Measurements from ENCODE around the gene CSTPP1. TPM values are rescaled to one million over a fixed set of nuclear protein-coding genes. Genes with fewer than 3 reads are reported as not detected.

The CSTPP1 gene
- total RNA-seq, 3 donors from 2014 or later (not counting 1 experiment from before 2014, with no cell fraction given) = 16.2 to 17.8 (median 16.9) TPM

- no peak overlapping the region for H3K4me3 ChIP-seq (ENCODE audit: low read length)
- H3K36me3 ChIP-seq (ENCODE audit: control insufficient read depth, insufficient read depth, low read length) = no peaks in the 10 kb centered on the region
- Mint-ChIP-seq H3K4me3 (no peak overlapping the region), H3K27me3 (ENCODE audit: low read depth in 2 of 2) (no peaks in the 10 kb centered on the region), H3K9me3 (no peaks in the 10 kb centered on the region), H3K27ac (no peak overlapping the region), H3K36me3 (no peaks in the 10 kb centered on the region), H3K4me1 (peaks cover 0 to 16% of the 10 kb centered on the region in 2 donors)
- H3K27ac ChIP-seq (ENCODE audit: low read length) = no peak overlapping the region
- ATAC-seq = no peak
- WGBS (ENCODE audit: insufficient coverage) = 100% methylated on average over 1 of the region's 1 CpG
- H3K27me3 ChIP-seq (ENCODE audit: control insufficient read depth, insufficient read depth, low read length) = no peaks in the 10 kb centered on the region
- no peaks in the 10 kb centered on the region for H3K4me1 ChIP-seq (ENCODE audit: control insufficient read depth, insufficient read depth, low read length)
- DNase-seq = no peak
- intact Hi-C loops (cut with micrococcal nuclease) = no loop called here
- TF ChIP-seq CTCF (IDR thresholded peaks at IDR 0.05) = no peak
- H3K9me3 ChIP-seq (ENCODE audit: control insufficient read depth, insufficient read depth, low read length) = no peaks in the 10 kb centered on the region
These were observed 41.5 kb downstream of the CSTPP1 start for GRCh38 chr11:46978005-46978491.

- intact Hi-C loops (cut with micrococcal nuclease) = no loop called here
- H3K27ac ChIP-seq (ENCODE audit: low read length) = no peak overlapping the region
- H3K36me3 ChIP-seq (ENCODE audit: control insufficient read depth, insufficient read depth, low read length) = no peaks in the 10 kb centered on the region
- no peaks in the 10 kb centered on the region for H3K27me3 ChIP-seq (ENCODE audit: control insufficient read depth, insufficient read depth, low read length)
- no peaks in the 10 kb centered on the region for H3K27me3 Mint-ChIP-seq (ENCODE audit: low read depth in 2 of 2)
- no peaks in the 10 kb centered on the region for H3K9me3 ChIP-seq (ENCODE audit: control insufficient read depth, insufficient read depth, low read length)
- 94% methylated on average over 4 of the region's 5 CpGs for WGBS (ENCODE audit: insufficient coverage)
- DNase-seq (no peak), ATAC-seq (no peak)
- no peak overlapping the region for H3K4me3 Mint-ChIP-seq
- H3K4me3 ChIP-seq (ENCODE audit: low read length) = no peak overlapping the region
- no peaks in the 10 kb centered on the region for H3K9me3 Mint-ChIP-seq
- H3K36me3 Mint-ChIP-seq = no peaks in the 10 kb centered on the region
- no peak overlapping the region for H3K27ac Mint-ChIP-seq
- peaks cover 0 to 16% of the 10 kb centered on the region in 2 donors for H3K4me1 Mint-ChIP-seq
- H3K4me1 ChIP-seq (ENCODE audit: control insufficient read depth, insufficient read depth, low read length) = no peaks in the 10 kb centered on the region
- no peak for TF ChIP-seq CTCF (IDR thresholded peaks at IDR 0.05)
These were observed 42.8 kb downstream of the CSTPP1 start for GRCh38 chr11:46979358-46979757.

GRCh38 chr11:46981436-46981835 lies 44.9 kb downstream of the CSTPP1 start:
- Histone ChIP-seq H3K4me3 (ENCODE audit: low read length) (peak overlapping the region; percentile 3), H3K27ac (ENCODE audit: low read length) (no peak overlapping the region), H3K36me3 (ENCODE audit: control insufficient read depth, insufficient read depth, low read length) (no peaks in the 10 kb centered on the region), H3K4me1 (ENCODE audit: control insufficient read depth, insufficient read depth, low read length) (no peaks in the 10 kb centered on the region), H3K27me3 (ENCODE audit: control insufficient read depth, insufficient read depth, low read length) (no peaks in the 10 kb centered on the region), H3K9me3 (ENCODE audit: control insufficient read depth, insufficient read depth, low read length) (no peaks in the 10 kb centered on the region)
- intact Hi-C loops (cut with micrococcal nuclease) = no loop called here
- 57% methylated on average over 1 of the region's 3 CpGs for WGBS (ENCODE audit: insufficient coverage)
- H3K27me3 Mint-ChIP-seq (ENCODE audit: low read depth in 2 of 2) = no peaks in the 10 kb centered on the region
- DNase-seq (peak in 1 of 2 donors; percentile 19), ATAC-seq (peak in 2 of 3 donors; percentile 40 to 54)
- no peak for TF ChIP-seq CTCF (IDR thresholded peaks at IDR 0.05)
- H3K4me3 Mint-ChIP-seq = peak overlapping the region; percentile 75
- H3K4me1 Mint-ChIP-seq = peaks cover 0 to 16% of the 10 kb centered on the region in 2 donors
- H3K27ac Mint-ChIP-seq = peak overlapping the region; percentile 49 to 77
- H3K36me3 Mint-ChIP-seq = no peaks in the 10 kb centered on the region
- H3K9me3 Mint-ChIP-seq = no peaks in the 10 kb centered on the region

GRCh38 chr11:46982797-46983452 lies 46.4 kb downstream of the CSTPP1 start:
- Histone ChIP-seq H3K4me3 (ENCODE audit: low read length) (no peak overlapping the region), H3K27ac (ENCODE audit: low read length) (no peak overlapping the region), H3K4me1 (ENCODE audit: control insufficient read depth, insufficient read depth, low read length) (no peaks in the 10 kb centered on the region), H3K36me3 (ENCODE audit: control insufficient read depth, insufficient read depth, low read length) (no peaks in the 10 kb centered on the region), H3K9me3 (ENCODE audit: control insufficient read depth, insufficient read depth, low read length) (no peaks in the 10 kb centered on the region), H3K27me3 (ENCODE audit: control insufficient read depth, insufficient read depth, low read length) (no peaks in the 10 kb centered on the region)
- intact Hi-C loops (cut with micrococcal nuclease) = no loop called here
- no peak for TF ChIP-seq CTCF (IDR thresholded peaks at IDR 0.05)
- Mint-ChIP-seq H3K4me1 (peaks cover 0 to 16% of the 10 kb centered on the region in 2 donors), H3K27ac (no peak overlapping the region), H3K27me3 (ENCODE audit: low read depth in 2 of 2) (no peaks in the 10 kb centered on the region), H3K4me3 (no peak overlapping the region), H3K9me3 (no peaks in the 10 kb centered on the region), H3K36me3 (no peaks in the 10 kb centered on the region)
- ATAC-seq = no peak
- no peak for DNase-seq
- WGBS (ENCODE audit: insufficient coverage) = 94% methylated on average over 2 of the region's 2 CpGs
